ENCODE measurements around the gene BHMT2. TPM values are rescaled to one million over a fixed set of nuclear protein-coding genes. Genes with fewer than 3 reads are reported as not detected.

BHMT2 gene
- total and polyA plus RNA-seq, 2 experiments from 2014 or later: 1.7 to 1.9 TPM

DNA sequence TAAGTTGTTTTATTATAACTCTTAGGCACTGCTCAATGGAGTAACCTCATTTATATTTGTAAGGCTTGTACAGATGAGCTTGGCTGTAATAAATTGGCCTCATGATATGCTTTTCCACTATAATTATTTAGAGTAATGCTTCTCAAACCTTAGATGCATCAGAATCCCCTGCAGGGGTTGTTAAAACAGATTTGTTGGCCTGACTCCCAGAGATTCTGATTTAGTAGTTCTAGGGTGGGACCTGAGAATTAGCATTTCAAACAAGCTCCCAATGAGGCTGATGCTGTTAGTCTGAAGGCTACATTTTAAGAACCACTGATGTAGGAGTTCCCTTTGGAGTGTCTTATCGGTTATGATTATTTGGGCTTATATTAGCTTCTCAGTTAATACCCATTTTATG is 46.2 kb upstream of the BHMT2 start:
- Histone ChIP-seq H3K9me2 (ENCODE audit: insufficient read depth) (no peaks in the 10 kb centered on the region), H3K27ac (ENCODE audit: low read depth) (no peak overlapping the region), H3K79me2 (replicated peaks; ENCODE audit: insufficient read depth) (no peaks in the 10 kb centered on the region), H3K4me2 (no peak overlapping the region), H4K20me1 (replicated peaks; ENCODE audit: insufficient read depth) (no peaks in the 10 kb centered on the region), H3F3A (replicated peaks; ENCODE audit: low read depth) (no peaks in the 10 kb centered on the region), H3K36me3 (ENCODE audit: insufficient read depth) (no peaks in the 10 kb centered on the region), H3K4me1 (ENCODE audit: insufficient read depth) (peaks cover 14% of the 10 kb centered on the region), H3K27me3 (ENCODE audit: insufficient read depth) (no peaks in the 10 kb centered on the region), H2AFZ (no peak overlapping the region), H3K4me3 (no peak overlapping the region)
- H3K27me3 Mint-ChIP-seq (ENCODE audit: insufficient read depth, low read depth, poor library complexity): peaks cover 3% of the 10 kb centered on the region
- TF ChIP-seq EZH2 (IDR thresholded peaks at IDR 0.05; ENCODE audit: low read depth, unreplicated experiment): no peak
- TF ChIP-seq ZNF114 (CRISPR knock-in tag; IDR thresholded peaks at IDR 0.05): no peak
- TF ChIP-seq, protein P1, sequence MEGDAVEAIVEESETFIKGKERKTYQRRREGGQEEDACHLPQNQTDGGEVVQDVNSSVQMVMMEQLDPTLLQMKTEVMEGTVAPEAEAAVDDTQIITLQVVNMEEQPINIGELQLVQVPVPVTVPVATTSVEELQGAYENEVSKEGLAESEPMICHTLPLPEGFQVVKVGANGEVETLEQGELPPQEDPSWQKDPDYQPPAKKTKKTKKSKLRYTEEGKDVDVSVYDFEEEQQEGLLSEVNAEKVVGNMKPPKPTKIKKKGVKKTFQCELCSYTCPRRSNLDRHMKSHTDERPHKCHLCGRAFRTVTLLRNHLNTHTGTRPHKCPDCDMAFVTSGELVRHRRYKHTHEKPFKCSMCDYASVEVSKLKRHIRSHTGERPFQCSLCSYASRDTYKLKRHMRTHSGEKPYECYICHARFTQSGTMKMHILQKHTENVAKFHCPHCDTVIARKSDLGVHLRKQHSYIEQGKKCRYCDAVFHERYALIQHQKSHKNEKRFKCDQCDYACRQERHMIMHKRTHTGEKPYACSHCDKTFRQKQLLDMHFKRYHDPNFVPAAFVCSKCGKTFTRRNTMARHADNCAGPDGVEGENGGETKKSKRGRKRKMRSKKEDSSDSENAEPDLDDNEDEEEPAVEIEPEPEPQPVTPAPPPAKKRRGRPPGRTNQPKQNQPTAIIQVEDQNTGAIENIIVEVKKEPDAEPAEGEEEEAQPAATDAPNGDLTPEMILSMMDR (conservative IDR thresholded peaks at IDR 0.05; ENCODE audit: low read depth in 2 of 2): no peak
- no peak for TF ChIP-seq STAT1 (IDR thresholded peaks at IDR 0.05; ENCODE audit: unreplicated experiment)
- TF ChIP-seq ZNF331 (CRISPR knock-in tag; IDR thresholded peaks at IDR 0.05; ENCODE audit: low read depth): no peak
- TF ChIP-seq, protein P2, sequence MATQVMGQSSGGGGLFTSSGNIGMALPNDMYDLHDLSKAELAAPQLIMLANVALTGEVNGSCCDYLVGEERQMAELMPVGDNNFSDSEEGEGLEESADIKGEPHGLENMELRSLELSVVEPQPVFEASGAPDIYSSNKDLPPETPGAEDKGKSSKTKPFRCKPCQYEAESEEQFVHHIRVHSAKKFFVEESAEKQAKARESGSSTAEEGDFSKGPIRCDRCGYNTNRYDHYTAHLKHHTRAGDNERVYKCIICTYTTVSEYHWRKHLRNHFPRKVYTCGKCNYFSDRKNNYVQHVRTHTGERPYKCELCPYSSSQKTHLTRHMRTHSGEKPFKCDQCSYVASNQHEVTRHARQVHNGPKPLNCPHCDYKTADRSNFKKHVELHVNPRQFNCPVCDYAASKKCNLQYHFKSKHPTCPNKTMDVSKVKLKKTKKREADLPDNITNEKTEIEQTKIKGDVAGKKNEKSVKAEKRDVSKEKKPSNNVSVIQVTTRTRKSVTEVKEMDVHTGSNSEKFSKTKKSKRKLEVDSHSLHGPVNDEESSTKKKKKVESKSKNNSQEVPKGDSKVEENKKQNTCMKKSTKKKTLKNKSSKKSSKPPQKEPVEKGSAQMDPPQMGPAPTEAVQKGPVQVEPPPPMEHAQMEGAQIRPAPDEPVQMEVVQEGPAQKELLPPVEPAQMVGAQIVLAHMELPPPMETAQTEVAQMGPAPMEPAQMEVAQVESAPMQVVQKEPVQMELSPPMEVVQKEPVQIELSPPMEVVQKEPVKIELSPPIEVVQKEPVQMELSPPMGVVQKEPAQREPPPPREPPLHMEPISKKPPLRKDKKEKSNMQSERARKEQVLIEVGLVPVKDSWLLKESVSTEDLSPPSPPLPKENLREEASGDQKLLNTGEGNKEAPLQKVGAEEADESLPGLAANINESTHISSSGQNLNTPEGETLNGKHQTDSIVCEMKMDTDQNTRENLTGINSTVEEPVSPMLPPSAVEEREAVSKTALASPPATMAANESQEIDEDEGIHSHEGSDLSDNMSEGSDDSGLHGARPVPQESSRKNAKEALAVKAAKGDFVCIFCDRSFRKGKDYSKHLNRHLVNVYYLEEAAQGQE (IDR thresholded peaks at IDR 0.05; ENCODE audit: unreplicated experiment): no peak
- TF ChIP-seq, protein P3, sequence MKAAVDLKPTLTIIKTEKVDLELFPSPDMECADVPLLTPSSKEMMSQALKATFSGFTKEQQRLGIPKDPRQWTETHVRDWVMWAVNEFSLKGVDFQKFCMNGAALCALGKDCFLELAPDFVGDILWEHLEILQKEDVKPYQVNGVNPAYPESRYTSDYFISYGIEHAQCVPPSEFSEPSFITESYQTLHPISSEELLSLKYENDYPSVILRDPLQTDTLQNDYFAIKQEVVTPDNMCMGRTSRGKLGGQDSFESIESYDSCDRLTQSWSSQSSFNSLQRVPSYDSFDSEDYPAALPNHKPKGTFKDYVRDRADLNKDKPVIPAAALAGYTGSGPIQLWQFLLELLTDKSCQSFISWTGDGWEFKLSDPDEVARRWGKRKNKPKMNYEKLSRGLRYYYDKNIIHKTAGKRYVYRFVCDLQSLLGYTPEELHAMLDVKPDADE (IDR thresholded peaks at IDR 0.05): no peak
- no peak for TF ChIP-seq JUNB (IDR thresholded peaks at IDR 0.05; ENCODE audit: unreplicated experiment)
- TF ChIP-seq POLR2AphosphoS5 (IDR thresholded peaks at IDR 0.05; ENCODE audit: low read depth): no peak
- no peak for TF ChIP-seq NANOG (IDR thresholded peaks at IDR 0.05; ENCODE audit: borderline replicate concordance)
- TF ChIP-seq ZNF462 (CRISPR knock-in tag; IDR thresholded peaks at IDR 0.05): no peak
- TF ChIP-seq EZH2phosphoT487 (IDR thresholded peaks at IDR 0.05; ENCODE audit: unreplicated experiment): no peak
- no peak for TF ChIP-seq CREB1 (CRISPR knock-in tag; IDR thresholded peaks at IDR 0.05; ENCODE audit: low read depth)
- peaks cover 21% of the 10 kb centered on the region for H3K4me1 Mint-ChIP-seq
- H3K27ac Mint-ChIP-seq: no peak overlapping the region
- H3K4me3 Mint-ChIP-seq: no peak overlapping the region
- ATAC-seq (no peak), DNase-seq (ENCODE audit: low spot score) (peak; percentile 6)
- no peaks in the 10 kb centered on the region for H3K36me3 Mint-ChIP-seq (ENCODE audit: low read depth)
- H3K9me3 Mint-ChIP-seq: no peaks in the 10 kb centered on the region
